GM12878 (cell line): ENCODE measurements around the gene KHK. TPM values are rescaled to one million over a fixed set of nuclear protein-coding genes. Genes with fewer than 3 reads are reported as not detected.

Experiments
- ATAC-seq: fragments of 200-7000 bp; cut with Tn5 transposase; 3 replicates; pipeline ENCODE4 v1.9.1; 2020; ENCODE audit warnings: mild to moderate bottlenecking, moderate library complexity
- BruUV-seq: library from RNA; stranded (reverse); fragments of 400-500 nt; replicated peaks from 2 replicates; lab custom pipeline; 2021; lab: Mats Ljungman, UMichigan
- CTCF ChIA-PET: fragments of 300-600 bp; sonication (Branson Sonifier 250); formaldehyde crosslinking; extraction: SDS; loops from one replicate; lab custom pipeline; 2021; ENCODE audit warnings: inconsistent platforms; lab: Yijun Ruan, JAX
- POLR2A ChIA-PET: fragments of 350-600 bp; formaldehyde crosslinking; extraction: SDS; loops from one replicate; lab custom pipeline; 2021; ENCODE audit warnings: inconsistent platforms; lab: Charles Lee
- RAD21 ChIA-PET: fragments of 300-600 bp; sonication (Branson Sonifier 250); formaldehyde crosslinking; loops from one replicate; lab custom pipeline; 2023; ENCODE audit warnings: antibody characterized with exemption; ENCODE audit not compliant: unreplicated experiment; lab: Charles Lee
- SMC1A ChIA-PET: fragments of 300-600 bp; sonication (Branson Sonifier 250); formaldehyde crosslinking; loops from one replicate; lab custom pipeline; 2023; ENCODE audit not compliant: unreplicated experiment, uncharacterized antibody; lab: Charles Lee
- DNase-seq: peaks from one replicate; pipeline ENCODE4 v3.0.0-alpha.2; 2011; ENCODE audit warnings: low read depth, low spot score
- FAIRE-seq: peaks from 3 replicates; lab custom pipeline; 2011; peaks lifted over from hg19 to GRCh38; lab: Jason Lieb, UNC
- H2AFZ ChIP-seq: 2 replicates; pipeline ENCODE4 v1.6.0; 2011; ENCODE audit warnings: low read depth, low read length, control low read depth; ENCODE audit not compliant: control insufficient read depth
- H3K27ac ChIP-seq: 2 replicates; pipeline ENCODE4 v1.5.1; 2011; ENCODE audit warnings: control low read depth; ENCODE audit not compliant: control insufficient read depth, insufficient read depth
- H3K27me3 ChIP-seq, 2 experiments: replicated peaks in 1 of 2; 2 replicates each; pipeline versions ENCODE4 v1.6.0 to v1.6.1; 2011; ENCODE audit warnings: low read length in 1 of 2; ENCODE audit not compliant: control insufficient read depth in 2 of 2, insufficient read depth in 2 of 2
- H3K36me3 ChIP-seq, 2 experiments: 2 replicates each; pipeline ENCODE4 v1.5.1; 2011; ENCODE audit warnings: low read length in 1 of 2; ENCODE audit not compliant: control insufficient read depth in 2 of 2, insufficient read depth in 2 of 2
- H3K4me1 ChIP-seq: 2 replicates; pipeline ENCODE4 v1.6.1; 2011; ENCODE audit warnings: mild to moderate bottlenecking, low read length, moderate library complexity, mixed read lengths; ENCODE audit not compliant: control insufficient read depth, insufficient read depth
- H3K4me2 ChIP-seq: 2 replicates; pipeline ENCODE4 v1.6.0; 2011; ENCODE audit warnings: control low read depth; ENCODE audit not compliant: control insufficient read depth, insufficient read depth
- H3K4me3 ChIP-seq: fragments of 200-600 bp; sonication (generic); 2 replicates; pipeline ENCODE4 v1.5.1; 2016
- H3K79me2 ChIP-seq: 2 replicates; pipeline ENCODE4 v1.6.0; 2011; ENCODE audit warnings: low read length; ENCODE audit not compliant: control insufficient read depth, insufficient read depth
- H3K9ac ChIP-seq: 2 replicates; pipeline ENCODE4 v1.8.0; 2011; ENCODE audit warnings: low read length, control low read depth, mixed read lengths; ENCODE audit not compliant: control insufficient read depth, insufficient read depth
- H3K9me3 ChIP-seq: replicated peaks from 3 replicates; pipeline ENCODE4 v1.5.1; 2011; ENCODE audit warnings: mild to moderate bottlenecking, low read length; ENCODE audit not compliant: control insufficient read depth, insufficient read depth
- H4K20me1 ChIP-seq: 2 replicates; pipeline ENCODE4 v1.6.0; 2011; ENCODE audit not compliant: control insufficient read depth, insufficient read depth
- CBX3 ChIP-seq: fragments of 200-600 bp; sonication (generic); IDR thresholded peaks from 2 replicates; pipeline ENCODE4 v1.6.1; 2016; ENCODE audit warnings: low read depth, borderline replicate concordance
- ETV6 ChIP-seq, 2 experiments: fragments of 450-650 bp in 1 of 2; IDR thresholded peaks in 1 of 2; conservative IDR thresholded peaks in 1 of 2; 2 replicates each; pipeline ENCODE4 v1.6.1; 2014; ENCODE audit warnings: antibody characterized with exemption in 1 of 2, borderline replicate concordance in 1 of 2, low read depth in 1 of 2, mild to moderate bottlenecking in 1 of 2, moderate library complexity in 1 of 2
- MTA3 ChIP-seq: IDR thresholded peaks from 2 replicates; pipeline ENCODE4 v1.6.1; 2012; ENCODE audit warnings: low read length, inconsistent platforms, borderline replicate concordance
- RFX5 ChIP-seq: IDR thresholded peaks from 2 replicates; pipeline ENCODE4 v1.6.1; 2011; ENCODE audit warnings: low read depth, low read length, improper control_type of control experiment
- SMAD5 ChIP-seq: IDR thresholded peaks from 2 replicates; pipeline ENCODE4 v1.6.1; 2016; ENCODE audit warnings: antibody characterized with exemption, low read depth
- WGBS: methylation state at CpG from one replicate; pipeline ENCODE4 v1.1.6; 2016; ENCODE audit warnings: low lambda C conversion rate; ENCODE audit not compliant: insufficient replicate concordance, insufficient coverage; ENCODE audit errors: missing lambda C conversion rate; 5-methylcytosine and 5-hydroxymethylcytosine counted together
- in situ Hi-C: fragments of 300-500 bp; cut with MboI; formaldehyde crosslinking; loops from 9 replicates; pipeline ENCODE4 v1.14.3; 2018; ENCODE audit warnings: mixed read lengths
- intact Hi-C: fragments of 100-400 bp; cut with micrococcal nuclease; formaldehyde crosslinking; loops from one replicate; pipeline ENCODE4 v1.14.2; 2022; ENCODE audit not compliant: unreplicated experiment
- polyA plus RNA-seq, 11 experiments: library from polyadenylated mRNA; depleted of rRNA in 4 of 11; unstranded in 6 of 11; stranded (reverse) in 5 of 11; fragments of >200 nt; fragmentation: Nextera tagmentation in 4 of 11; fragmentation: Illumina TruSeq in 1 of 11; extraction: Ambion mirVana in 4 of 11; extraction: Trizol in 1 of 11; gene quantifications; 1 replicate in 1 of 11; 2 replicates in 10 of 11; pipeline versions ENCODE4 v1.2.1 to v1.2.3, GENCODE V29; 2011 to 2016; ENCODE audit warnings: inconsistent platforms in 2 of 11, missing spikeins in 2 of 11, low read depth in 1 of 11
- total RNA-seq, 4 experiments: library from RNA; depleted of rRNA in 3 of 4; stranded (reverse); fragments of >200 nt in 3 of 4; fragmentation: Illumina TruSeq in 1 of 4; extraction: Trizol in 1 of 4; gene quantifications; 2 replicates each; pipeline versions ENCODE4 v1.2.1 to v1.2.3, GENCODE V29; 2013 to 2021

The KHK gene
- total and polyA plus RNA-seq, 10 of the 15 experiments (the other 5 are each of a cell fraction or from before 2014, with no cell fraction given) = 0.31 to 11.8 (median 3.9) TPM

DNA sequence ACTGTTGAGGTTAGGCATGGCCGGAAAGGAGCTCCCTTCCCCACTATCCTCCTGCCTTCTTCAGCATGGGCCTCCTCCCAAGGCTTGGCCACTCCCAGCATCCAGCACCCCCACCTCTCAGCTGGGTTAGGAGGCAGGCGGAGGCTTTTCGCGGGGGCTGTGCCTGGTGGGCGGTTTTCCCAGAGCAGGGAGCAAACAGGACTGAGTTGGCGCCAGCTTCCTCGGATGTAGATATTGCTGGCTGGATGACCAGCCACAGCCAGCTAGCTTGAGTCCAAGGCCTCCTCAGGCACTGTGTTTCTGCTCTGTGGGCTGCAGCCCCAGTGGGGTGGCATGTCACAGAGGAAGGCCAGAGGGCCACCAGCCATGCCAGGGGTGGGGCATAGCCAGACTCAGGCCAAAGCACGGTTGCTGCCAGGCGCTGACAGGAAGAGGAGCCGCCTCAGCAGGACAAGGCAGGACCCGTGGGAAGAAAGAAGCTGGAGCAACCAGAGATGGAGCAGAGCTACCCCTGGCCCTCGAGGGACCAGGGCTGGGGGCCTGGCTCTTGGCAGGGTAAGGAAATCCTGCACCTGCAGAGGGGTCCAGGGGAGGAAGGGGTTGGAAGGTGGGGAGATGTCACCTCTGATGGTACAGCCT, 62.3 kb downstream of the KHK start, which contains the start of gene TCF23:
TCF23 (plus strand) TSS at position 204 of the 639 bp plus-strand sequence; CDS start at position 334, 130 bp downstream.
- TF ChIP-seq CBX3 (no peak), SMAD5 (no peak), ETV6 (conservative IDR thresholded peaks at IDR 0.05 in 1 of 2, IDR thresholded peaks at IDR 0.05 in 1 of 2; ENCODE audit: borderline replicate concordance in 1 of 2, low read depth in 1 of 2) (no peak), MTA3 (no peak), RFX5 (no peak)
- no peak for FAIRE-seq
- no peak for DNase-seq
- ChIA-PET RAD21 (interaction anchor here (0.8 kb wide), 1 partner anchor 131 kb away, joined by 3 read pairs; no protein-coding TSS in a partner anchor), CTCF (interaction anchor here (1.5 kb wide), 1 partner anchor 19 kb away, joined by 4 read pairs; no protein-coding TSS in a partner anchor), SMC1A (no interaction called here), POLR2A (interaction anchor here (0.5 kb wide), 1 partner anchor 14 kb away, joined by 3 read pairs; the partner anchor contains the start of gene PREB)
- H3K79me2 ChIP-seq = no peaks in the 10 kb centered on the region
- no peaks in the 10 kb centered on the region; a peak in 1 of 4 replicates for H3K27me3 ChIP-seq
- H3K9me3 ChIP-seq = no peaks in the 10 kb centered on the region
- no peaks in the 10 kb centered on the region for H3K36me3 ChIP-seq
- in situ Hi-C loops = no loop called here
- WGBS = 72% methylated on average over 12 of the region's 12 CpGs
- no peak within 1 kb of the TSS for H3K4me2 ChIP-seq
- H2AFZ ChIP-seq = no peak within 1 kb of the TSS
- intact Hi-C loops = no loop called here
- no peak within 1 kb of the TSS for H3K4me3 ChIP-seq
- no peaks in the 10 kb centered on the region for H4K20me1 ChIP-seq
- no peak within 1 kb of the TSS for H3K27ac ChIP-seq
- H3K4me1 ChIP-seq = no peaks in the 10 kb centered on the region
- no peak for ATAC-seq
- no TSS peak for BruUV-seq
- no peak within 1 kb of the TSS for H3K9ac ChIP-seq
